A673 (cell line): ENCODE results near the gene CPNE5. TPM values are rescaled to one million over a fixed set of nuclear protein-coding genes. Genes with fewer than 3 reads are reported as not detected.

Source experiments
- BruUV-seq: library from RNA; stranded (reverse); fragments of 400-500 nt; replicated peaks from 2 replicates; lab custom pipeline; 2021; lab: Mats Ljungman, UMichigan
- CTCF ChIA-PET: fragments of 300-600 bp; sonication (Branson Sonifier 250); formaldehyde crosslinking; loops from one replicate; lab custom pipeline; 2022; ENCODE audit warnings: antibody characterized with exemption; lab: Charles Lee
- POLR2A ChIA-PET: fragments of 300-600 bp; sonication (Branson Sonifier 250); formaldehyde crosslinking; loops from one replicate; lab custom pipeline; 2022; ENCODE audit warnings: antibody characterized with exemption; ENCODE audit not compliant: low non-redundant PET; lab: Charles Lee
- DNase-seq: peaks from one replicate; pipeline ENCODE4 v3.0.0-alpha.2; 2015; ENCODE audit warnings: low spot score
- H3K27ac ChIP-seq: fragments of 200-600 bp; sonication (generic); 2 replicates; pipeline ENCODE4 v1.5.1; 2016; ENCODE audit warnings: mixed run types, low read depth, mild to moderate bottlenecking, mixed read lengths, antibody characterized with exemption, low read length; ENCODE audit not compliant: poor library complexity, severe bottlenecking
- H3K27me3 ChIP-seq: fragments of 200-600 bp; sonication (generic); replicated peaks from 2 replicates; pipeline ENCODE4 v1.6.1; 2017; ENCODE audit warnings: mixed run types, low read depth, mild to moderate bottlenecking, mixed read lengths, antibody characterized with exemption, low read length; ENCODE audit not compliant: insufficient read depth, poor library complexity
- H3K36me3 ChIP-seq: fragments of 200-600 bp; sonication (generic); 2 replicates; pipeline ENCODE4 v1.6.1; 2016; ENCODE audit warnings: mixed run types, mild to moderate bottlenecking, mixed read lengths, antibody characterized with exemption, low read length; ENCODE audit not compliant: insufficient read depth, poor library complexity, severe bottlenecking
- H3K4me1 ChIP-seq: fragments of 200-600 bp; sonication (generic); 2 replicates; pipeline ENCODE4 v1.6.1; 2017; ENCODE audit warnings: mixed run types, mild to moderate bottlenecking, mixed read lengths, antibody characterized with exemption, low read length; ENCODE audit not compliant: insufficient read depth, poor library complexity, severe bottlenecking
- H3K4me3 ChIP-seq: fragments of 200-600 bp; sonication (generic); 2 replicates; pipeline ENCODE4 v1.5.1; 2016; ENCODE audit warnings: low read depth, mixed run types, mild to moderate bottlenecking, mixed read lengths, low read length; ENCODE audit not compliant: poor library complexity, severe bottlenecking
- H3K9me3 ChIP-seq: fragments of 200-600 bp; sonication (generic); 2 replicates; pipeline ENCODE4 v1.6.1; 2016; ENCODE audit warnings: mixed run types, low read depth, mild to moderate bottlenecking, mixed read lengths, antibody characterized with exemption, low read length; ENCODE audit not compliant: poor library complexity, severe bottlenecking
- CTCF ChIP-seq: fragments of 300-800, 200-600 bp; sonication (generic); conservative IDR thresholded peaks from 2 replicates; pipeline ENCODE4 v1.5.1; 2017; ENCODE audit warnings: low read depth, mild to moderate bottlenecking, antibody characterized with exemption, low read length, moderate library complexity, mixed read lengths
- EZH2 ChIP-seq: fragments of 200-600 bp; sonication (generic); IDR thresholded peaks from 2 replicates; pipeline ENCODE4 v1.6.1; 2017; ENCODE audit warnings: borderline replicate concordance, low read depth, mild to moderate bottlenecking, mixed read lengths, antibody characterized with exemption, low read length; ENCODE audit not compliant: poor library complexity, severe bottlenecking
- intact Hi-C: fragments of 100-400 bp; cut with micrococcal nuclease; formaldehyde crosslinking; loops from one replicate; pipeline ENCODE4 v1.10.0; 2022; ENCODE audit not compliant: unreplicated experiment
- total RNA-seq: library from RNA; stranded (reverse); gene quantifications from 2 replicates; pipeline ENCODE4 v1.2.3, GENCODE V29; 2021

Gene CPNE5
- total RNA-seq, 1 experiment from 2014 or later: 0.13 TPM

- no TSS peak for BruUV-seq
- H3K36me3 ChIP-seq: no peaks in the 10 kb centered on the region
- no peak for DNase-seq
- H3K27ac ChIP-seq: no peak overlapping the region
- no peaks in the 10 kb centered on the region for H3K9me3 ChIP-seq
- TF ChIP-seq EZH2 (no peak), CTCF (no peak)
- H3K27me3 ChIP-seq: no peaks in the 10 kb centered on the region
- POLR2A ChIA-PET: no interaction called here
- H3K4me3 ChIP-seq: no peak overlapping the region
- CTCF ChIA-PET: no interaction called here
- intact Hi-C loops: no loop called here
- no peaks in the 10 kb centered on the region for H3K4me1 ChIP-seq
Observed at GRCh38 chr6:36737043-36737785, 102.0 kb downstream of the CPNE5 start.

GRCh38 chr6:36735110-36736071 is 103.9 kb downstream of the CPNE5 start:
- Histone ChIP-seq H3K4me3 (no peak overlapping the region), H3K27ac (no peak overlapping the region), H3K9me3 (no peaks in the 10 kb centered on the region), H3K36me3 (no peaks in the 10 kb centered on the region), H3K4me1 (no peaks in the 10 kb centered on the region), H3K27me3 (no peaks in the 10 kb centered on the region)
- no TSS peak for BruUV-seq
- CTCF ChIA-PET: no interaction called here
- POLR2A ChIA-PET: no interaction called here
- DNase-seq: no peak
- intact Hi-C loops: no loop called here
- TF ChIP-seq CTCF (no peak), EZH2 (no peak)

- TF ChIP-seq CTCF (no peak), EZH2 (no peak)
- DNase-seq: no peak
- intact Hi-C loops: no loop called here
- H3K36me3 ChIP-seq: no peaks in the 10 kb centered on the region
- no peak overlapping the region for H3K4me3 ChIP-seq
- no TSS peak for BruUV-seq
- H3K4me1 ChIP-seq: no peaks in the 10 kb centered on the region
- no peaks in the 10 kb centered on the region for H3K9me3 ChIP-seq
- no peaks in the 10 kb centered on the region for H3K27me3 ChIP-seq
- no peak overlapping the region for H3K27ac ChIP-seq
- CTCF ChIA-PET: no interaction called here
- POLR2A ChIA-PET: no interaction called here
Observed at GRCh38 chr6:36734486-36735060, 104.7 kb downstream of the CPNE5 start.
